GM12878 (cell line): Measurements from ENCODE around the gene BBS9. TPM values are rescaled to one million over a fixed set of nuclear protein-coding genes. Genes with fewer than 3 reads are reported as not detected.

Experiments
- ATAC-seq: fragments of 200-7000 bp; cut with Tn5 transposase; 3 replicates; pipeline ENCODE4 v1.9.1; 2020; ENCODE audit warnings: mild to moderate bottlenecking, moderate library complexity
- BruUV-seq: library from RNA; stranded (reverse); fragments of 400-500 nt; replicated peaks from 2 replicates; lab custom pipeline; 2021; lab: Mats Ljungman, UMichigan
- CTCF ChIA-PET: fragments of 300-600 bp; sonication (Branson Sonifier 250); formaldehyde crosslinking; extraction: SDS; loops from one replicate; lab custom pipeline; 2021; ENCODE audit warnings: inconsistent platforms; lab: Yijun Ruan, JAX
- POLR2A ChIA-PET: fragments of 350-600 bp; formaldehyde crosslinking; extraction: SDS; loops from one replicate; lab custom pipeline; 2021; ENCODE audit warnings: inconsistent platforms; lab: Charles Lee
- RAD21 ChIA-PET: fragments of 300-600 bp; sonication (Branson Sonifier 250); formaldehyde crosslinking; loops from one replicate; lab custom pipeline; 2023; ENCODE audit warnings: antibody characterized with exemption; ENCODE audit not compliant: unreplicated experiment; lab: Charles Lee
- SMC1A ChIA-PET: fragments of 300-600 bp; sonication (Branson Sonifier 250); formaldehyde crosslinking; loops from one replicate; lab custom pipeline; 2023; ENCODE audit not compliant: unreplicated experiment, uncharacterized antibody; lab: Charles Lee
- DNase-seq: peaks from one replicate; pipeline ENCODE4 v3.0.0-alpha.2; 2011; ENCODE audit warnings: low read depth, low spot score
- FAIRE-seq: peaks from 3 replicates; lab custom pipeline; 2011; peaks lifted over from hg19 to GRCh38; lab: Jason Lieb, UNC
- H2AFZ ChIP-seq: 2 replicates; pipeline ENCODE4 v1.6.0; 2011; ENCODE audit warnings: low read depth, low read length, control low read depth; ENCODE audit not compliant: control insufficient read depth
- H3K27ac ChIP-seq: 2 replicates; pipeline ENCODE4 v1.5.1; 2011; ENCODE audit warnings: control low read depth; ENCODE audit not compliant: control insufficient read depth, insufficient read depth
- H3K27me3 ChIP-seq, 2 experiments: replicated peaks in 1 of 2; 2 replicates each; pipeline versions ENCODE4 v1.6.0 to v1.6.1; 2011; ENCODE audit warnings: low read length in 1 of 2; ENCODE audit not compliant: control insufficient read depth in 2 of 2, insufficient read depth in 2 of 2
- H3K36me3 ChIP-seq, 2 experiments: 2 replicates each; pipeline ENCODE4 v1.5.1; 2011; ENCODE audit warnings: low read length in 1 of 2; ENCODE audit not compliant: control insufficient read depth in 2 of 2, insufficient read depth in 2 of 2
- H3K4me1 ChIP-seq: 2 replicates; pipeline ENCODE4 v1.6.1; 2011; ENCODE audit warnings: mild to moderate bottlenecking, low read length, moderate library complexity, mixed read lengths; ENCODE audit not compliant: control insufficient read depth, insufficient read depth
- H3K4me2 ChIP-seq: 2 replicates; pipeline ENCODE4 v1.6.0; 2011; ENCODE audit warnings: control low read depth; ENCODE audit not compliant: control insufficient read depth, insufficient read depth
- H3K4me3 ChIP-seq: fragments of 200-600 bp; sonication (generic); 2 replicates; pipeline ENCODE4 v1.5.1; 2016
- H3K79me2 ChIP-seq: 2 replicates; pipeline ENCODE4 v1.6.0; 2011; ENCODE audit warnings: low read length; ENCODE audit not compliant: control insufficient read depth, insufficient read depth
- H3K9ac ChIP-seq: 2 replicates; pipeline ENCODE4 v1.8.0; 2011; ENCODE audit warnings: low read length, control low read depth, mixed read lengths; ENCODE audit not compliant: control insufficient read depth, insufficient read depth
- H3K9me3 ChIP-seq: replicated peaks from 3 replicates; pipeline ENCODE4 v1.5.1; 2011; ENCODE audit warnings: mild to moderate bottlenecking, low read length; ENCODE audit not compliant: control insufficient read depth, insufficient read depth
- H4K20me1 ChIP-seq: 2 replicates; pipeline ENCODE4 v1.6.0; 2011; ENCODE audit not compliant: control insufficient read depth, insufficient read depth
- CEBPB ChIP-seq, 2 experiments: fragments of 150-350 bp in 1 of 2; IDR thresholded peaks; 2 replicates each; pipeline ENCODE4 v1.6.1; 2012 to 2014; ENCODE audit warnings: low read depth in 2 of 2, low read length in 2 of 2, borderline replicate concordance in 1 of 2, inconsistent platforms in 1 of 2
- CHD2 ChIP-seq: IDR thresholded peaks from 2 replicates; pipeline ENCODE4 v1.6.1; 2011; ENCODE audit warnings: low read depth, low read length, improper control_type of control experiment, borderline replicate concordance
- DPF2 ChIP-seq: fragments of 450-650 bp; IDR thresholded peaks from 2 replicates; pipeline ENCODE4 v1.6.1; 2017; ENCODE audit warnings: mild to moderate bottlenecking
- ETV6 ChIP-seq, 2 experiments: fragments of 450-650 bp in 1 of 2; IDR thresholded peaks in 1 of 2; conservative IDR thresholded peaks in 1 of 2; 2 replicates each; pipeline ENCODE4 v1.6.1; 2014; ENCODE audit warnings: antibody characterized with exemption in 1 of 2, borderline replicate concordance in 1 of 2, low read depth in 1 of 2, mild to moderate bottlenecking in 1 of 2, moderate library complexity in 1 of 2
- NR2F1 ChIP-seq: fragments of 450-650 bp; conservative IDR thresholded peaks from 2 replicates; pipeline ENCODE4 v1.6.1; 2017; ENCODE audit warnings: mild to moderate bottlenecking
- PBX3 ChIP-seq: IDR thresholded peaks from 2 replicates; pipeline ENCODE4 v1.6.1; 2011; ENCODE audit warnings: mild to moderate bottlenecking, low read depth, low read length, moderate library complexity; ENCODE audit not compliant: insufficient replicate concordance
- RB1 ChIP-seq: fragments of 450-650 bp; formaldehyde crosslinking; IDR thresholded peaks from 2 replicates; pipeline ENCODE4 v1.6.1; 2017; ENCODE audit warnings: mild to moderate bottlenecking, borderline replicate concordance
- RFX5 ChIP-seq: IDR thresholded peaks from 2 replicates; pipeline ENCODE4 v1.6.1; 2011; ENCODE audit warnings: low read depth, low read length, improper control_type of control experiment
- SREBF1 ChIP-seq: IDR thresholded peaks from 2 replicates; pipeline ENCODE4 v1.6.1; 2012; ENCODE audit warnings: mild to moderate bottlenecking, low read length
- ZBED1 ChIP-seq: IDR thresholded peaks from 2 replicates; pipeline ENCODE4 v1.6.1; 2016; ENCODE audit warnings: borderline replicate concordance
- ZNF24 ChIP-seq: fragments of 450-650 bp; IDR thresholded peaks from 2 replicates; pipeline ENCODE4 v1.6.1; 2017; ENCODE audit warnings: antibody characterized with exemption, mild to moderate bottlenecking
- WGBS: methylation state at CpG from one replicate; pipeline ENCODE4 v1.1.6; 2016; ENCODE audit warnings: low lambda C conversion rate; ENCODE audit not compliant: insufficient replicate concordance, insufficient coverage; ENCODE audit errors: missing lambda C conversion rate; 5-methylcytosine and 5-hydroxymethylcytosine counted together
- in situ Hi-C: fragments of 300-500 bp; cut with MboI; formaldehyde crosslinking; loops from 9 replicates; pipeline ENCODE4 v1.14.3; 2018; ENCODE audit warnings: mixed read lengths
- intact Hi-C: fragments of 100-400 bp; cut with micrococcal nuclease; formaldehyde crosslinking; loops from one replicate; pipeline ENCODE4 v1.14.2; 2022; ENCODE audit not compliant: unreplicated experiment
- polyA plus RNA-seq, 11 experiments: library from polyadenylated mRNA; depleted of rRNA in 4 of 11; unstranded in 6 of 11; stranded (reverse) in 5 of 11; fragments of >200 nt; fragmentation: Nextera tagmentation in 4 of 11; fragmentation: Illumina TruSeq in 1 of 11; extraction: Ambion mirVana in 4 of 11; extraction: Trizol in 1 of 11; gene quantifications; 1 replicate in 1 of 11; 2 replicates in 10 of 11; pipeline versions ENCODE4 v1.2.1 to v1.2.3, GENCODE V29; 2011 to 2016; ENCODE audit warnings: inconsistent platforms in 2 of 11, missing spikeins in 2 of 11, low read depth in 1 of 11
- total RNA-seq, 4 experiments: library from RNA; depleted of rRNA in 3 of 4; stranded (reverse); fragments of >200 nt in 3 of 4; fragmentation: Illumina TruSeq in 1 of 4; extraction: Trizol in 1 of 4; gene quantifications; 2 replicates each; pipeline versions ENCODE4 v1.2.1 to v1.2.3, GENCODE V29; 2013 to 2021

BBS9 gene
- total and polyA plus RNA-seq, 10 of the 15 experiments (the other 5 are each of a cell fraction or from before 2014, with no cell fraction given) = 1.2 to 5.6 (median 2.3) TPM

GRCh38 chr7:33503736-33504135, 374.4 kb downstream of the BBS9 start:
- 29% methylated on average over 5 of the region's 5 CpGs for WGBS
- FAIRE-seq = no peak

GRCh38 chr7:33504266-33504665, 374.9 kb downstream of the BBS9 start:
- Histone ChIP-seq H3K79me2 (no peaks in the 10 kb centered on the region), H3K9ac (no peak overlapping the region), H3K4me3 (no peak overlapping the region), H3K36me3 (no peaks in the 10 kb centered on the region), H3K4me1 (no peaks in the 10 kb centered on the region), H2AFZ (no peak overlapping the region), H4K20me1 (no peaks in the 10 kb centered on the region), H3K27ac (no peak overlapping the region), H3K9me3 (no peaks in the 10 kb centered on the region), H3K4me2 (no peak overlapping the region), H3K27me3 (no peaks in the 10 kb centered on the region)
- ATAC-seq (no peak), DNase-seq (no peak), FAIRE-seq (no peak)
- ChIA-PET SMC1A (no interaction called here), CTCF (no interaction called here), RAD21 (no interaction called here), POLR2A (no interaction called here)
- TF ChIP-seq DPF2 (no peak), PBX3 (no peak), CHD2 (no peak), NR2F1 (no peak), SREBF1 (no peak), RFX5 (no peak), ZBED1 (no peak), CEBPB (IDR thresholded peaks at IDR 0.05; ENCODE audit: borderline replicate concordance in 1 of 2, low read depth in 2 of 2, low read length in 2 of 2) (no peak)
- intact Hi-C loops = no loop called here
- whole genome bisulfite sequencing = 62% methylated on average over 6 of the region's 6 CpGs
- in situ Hi-C loops = no loop called here
- BruUV-seq = no TSS peak

More at GRCh38 chr7:33503736-33504135, 374.4 kb downstream of the BBS9 start:
- RAD21 ChIA-PET = no interaction called here
- Histone ChIP-seq H3K36me3 (no peaks in the 10 kb centered on the region), H4K20me1 (no peaks in the 10 kb centered on the region), H3K27ac (no peak overlapping the region), H3K9ac (no peak overlapping the region), H3K9me3 (no peaks in the 10 kb centered on the region), H3K4me2 (no peak overlapping the region), H2AFZ (no peak overlapping the region), H3K4me3 (no peak overlapping the region), H3K79me2 (no peaks in the 10 kb centered on the region), H3K4me1 (no peaks in the 10 kb centered on the region), H3K27me3 (no peaks in the 10 kb centered on the region)
- in situ Hi-C loops (no loop called here), intact Hi-C loops (no loop called here)
- TF ChIP-seq ZNF24 = no peak
- no peak for TF ChIP-seq ETV6 (conservative IDR thresholded peaks at IDR 0.05 in 1 of 2, IDR thresholded peaks at IDR 0.05 in 1 of 2; ENCODE audit: borderline replicate concordance in 1 of 2, low read depth in 1 of 2)
- TF ChIP-seq RB1 = no peak
- POLR2A ChIA-PET = no interaction called here
- DNase-seq = no peak
- CTCF ChIA-PET = no interaction called here
- BruUV-seq = no TSS peak
- SMC1A ChIA-PET = no interaction called here
- ATAC-seq = no peak
